GM12878 (cell line): ENCODE measurements around the gene ADAMTS1. TPM values are rescaled to one million over a fixed set of nuclear protein-coding genes. Genes with fewer than 3 reads are reported as not detected.

Source experiments
- ATAC-seq: fragments of 200-7000 bp; cut with Tn5 transposase; 3 replicates; pipeline ENCODE4 v1.9.1; 2020; ENCODE audit warnings: mild to moderate bottlenecking, moderate library complexity
- BruUV-seq: library from RNA; stranded (reverse); fragments of 400-500 nt; replicated peaks from 2 replicates; lab custom pipeline; 2021; lab: Mats Ljungman, UMichigan
- CTCF ChIA-PET: fragments of 300-600 bp; sonication (Branson Sonifier 250); formaldehyde crosslinking; extraction: SDS; loops from one replicate; lab custom pipeline; 2021; ENCODE audit warnings: inconsistent platforms; lab: Yijun Ruan, JAX
- POLR2A ChIA-PET: fragments of 350-600 bp; formaldehyde crosslinking; extraction: SDS; loops from one replicate; lab custom pipeline; 2021; ENCODE audit warnings: inconsistent platforms; lab: Charles Lee
- RAD21 ChIA-PET: fragments of 300-600 bp; sonication (Branson Sonifier 250); formaldehyde crosslinking; loops from one replicate; lab custom pipeline; 2023; ENCODE audit warnings: antibody characterized with exemption; ENCODE audit not compliant: unreplicated experiment; lab: Charles Lee
- SMC1A ChIA-PET: fragments of 300-600 bp; sonication (Branson Sonifier 250); formaldehyde crosslinking; loops from one replicate; lab custom pipeline; 2023; ENCODE audit not compliant: unreplicated experiment, uncharacterized antibody; lab: Charles Lee
- DNase-seq: peaks from one replicate; pipeline ENCODE4 v3.0.0-alpha.2; 2011; ENCODE audit warnings: low read depth, low spot score
- FAIRE-seq: peaks from 3 replicates; lab custom pipeline; 2011; peaks lifted over from hg19 to GRCh38; lab: Jason Lieb, UNC
- H2AFZ ChIP-seq: 2 replicates; pipeline ENCODE4 v1.6.0; 2011; ENCODE audit warnings: low read depth, low read length, control low read depth; ENCODE audit not compliant: control insufficient read depth
- H3K27ac ChIP-seq: 2 replicates; pipeline ENCODE4 v1.5.1; 2011; ENCODE audit warnings: control low read depth; ENCODE audit not compliant: control insufficient read depth, insufficient read depth
- H3K27me3 ChIP-seq, 2 experiments: replicated peaks in 1 of 2; 2 replicates each; pipeline versions ENCODE4 v1.6.0 to v1.6.1; 2011; ENCODE audit warnings: low read length in 1 of 2; ENCODE audit not compliant: control insufficient read depth in 2 of 2, insufficient read depth in 2 of 2
- H3K36me3 ChIP-seq, 2 experiments: 2 replicates each; pipeline ENCODE4 v1.5.1; 2011; ENCODE audit warnings: low read length in 1 of 2; ENCODE audit not compliant: control insufficient read depth in 2 of 2, insufficient read depth in 2 of 2
- H3K4me1 ChIP-seq: 2 replicates; pipeline ENCODE4 v1.6.1; 2011; ENCODE audit warnings: mild to moderate bottlenecking, low read length, moderate library complexity, mixed read lengths; ENCODE audit not compliant: control insufficient read depth, insufficient read depth
- H3K4me2 ChIP-seq: 2 replicates; pipeline ENCODE4 v1.6.0; 2011; ENCODE audit warnings: control low read depth; ENCODE audit not compliant: control insufficient read depth, insufficient read depth
- H3K4me3 ChIP-seq: fragments of 200-600 bp; sonication (generic); 2 replicates; pipeline ENCODE4 v1.5.1; 2016
- H3K79me2 ChIP-seq: 2 replicates; pipeline ENCODE4 v1.6.0; 2011; ENCODE audit warnings: low read length; ENCODE audit not compliant: control insufficient read depth, insufficient read depth
- H3K9ac ChIP-seq: 2 replicates; pipeline ENCODE4 v1.8.0; 2011; ENCODE audit warnings: low read length, control low read depth, mixed read lengths; ENCODE audit not compliant: control insufficient read depth, insufficient read depth
- H3K9me3 ChIP-seq: replicated peaks from 3 replicates; pipeline ENCODE4 v1.5.1; 2011; ENCODE audit warnings: mild to moderate bottlenecking, low read length; ENCODE audit not compliant: control insufficient read depth, insufficient read depth
- H4K20me1 ChIP-seq: 2 replicates; pipeline ENCODE4 v1.6.0; 2011; ENCODE audit not compliant: control insufficient read depth, insufficient read depth
- EGR1 ChIP-seq, 2 experiments: IDR thresholded peaks; 1 replicate in 1 of 2; 2 replicates in 1 of 2; pipeline ENCODE4 v1.6.1; 2011 to 2012; ENCODE audit warnings: low read depth in 2 of 2, low read length in 2 of 2, borderline replicate concordance in 1 of 2, mild to moderate bottlenecking in 1 of 2, moderate library complexity in 1 of 2
- ESRRA ChIP-seq: IDR thresholded peaks from 2 replicates; pipeline ENCODE4 v1.6.1; 2012; ENCODE audit warnings: mild to moderate bottlenecking, low read length, improper control_type of control experiment
- GABPA ChIP-seq: IDR thresholded peaks from 2 replicates; pipeline ENCODE4 v1.6.1; 2014; ENCODE audit warnings: antibody characterized with exemption, low read depth, mild to moderate bottlenecking, inconsistent platforms
- GATAD2B ChIP-seq: fragments of 450-650 bp; conservative IDR thresholded peaks from 2 replicates; pipeline ENCODE4 v1.6.1; 2017; ENCODE audit warnings: low read depth, mild to moderate bottlenecking, moderate library complexity
- NR2C1 ChIP-seq: fragments of 450-650 bp; IDR thresholded peaks from 2 replicates; pipeline ENCODE4 v1.6.1; 2017; ENCODE audit warnings: antibody characterized with exemption, mild to moderate bottlenecking, moderate library complexity
- PAX8 ChIP-seq: fragments of 450-650 bp; IDR thresholded peaks from 2 replicates; pipeline ENCODE4 v1.6.1; 2017; ENCODE audit warnings: mild to moderate bottlenecking, moderate library complexity
- RB1 ChIP-seq: fragments of 450-650 bp; formaldehyde crosslinking; IDR thresholded peaks from 2 replicates; pipeline ENCODE4 v1.6.1; 2017; ENCODE audit warnings: mild to moderate bottlenecking, borderline replicate concordance
- RUNX3 ChIP-seq: IDR thresholded peaks from 2 replicates; pipeline ENCODE4 v1.6.1; 2012; ENCODE audit warnings: low read length, inconsistent platforms
- TCF3 ChIP-seq: IDR thresholded peaks from 2 replicates; pipeline ENCODE4 v1.6.1; 2012; ENCODE audit warnings: low read depth, mild to moderate bottlenecking, low read length, borderline replicate concordance; ENCODE audit not compliant: insufficient read depth
- ZBED1 ChIP-seq: IDR thresholded peaks from 2 replicates; pipeline ENCODE4 v1.6.1; 2016; ENCODE audit warnings: borderline replicate concordance
- ZNF207 ChIP-seq: fragments of 450-650 bp; IDR thresholded peaks from 2 replicates; pipeline ENCODE4 v1.6.1; 2014; ENCODE audit warnings: antibody characterized with exemption, mild to moderate bottlenecking, borderline replicate concordance
- ZSCAN29 ChIP-seq: fragments of 450-650 bp; IDR thresholded peaks from 2 replicates; pipeline ENCODE4 v1.6.1; 2017; ENCODE audit warnings: mild to moderate bottlenecking, moderate library complexity
- WGBS: methylation state at CpG from one replicate; pipeline ENCODE4 v1.1.6; 2016; ENCODE audit warnings: low lambda C conversion rate; ENCODE audit not compliant: insufficient replicate concordance, insufficient coverage; ENCODE audit errors: missing lambda C conversion rate; 5-methylcytosine and 5-hydroxymethylcytosine counted together
- in situ Hi-C: fragments of 300-500 bp; cut with MboI; formaldehyde crosslinking; loops from 9 replicates; pipeline ENCODE4 v1.14.3; 2018; ENCODE audit warnings: mixed read lengths
- intact Hi-C: fragments of 100-400 bp; cut with micrococcal nuclease; formaldehyde crosslinking; loops from one replicate; pipeline ENCODE4 v1.14.2; 2022; ENCODE audit not compliant: unreplicated experiment
- polyA plus RNA-seq, 11 experiments: library from polyadenylated mRNA; depleted of rRNA in 4 of 11; unstranded in 6 of 11; stranded (reverse) in 5 of 11; fragments of >200 nt; fragmentation: Nextera tagmentation in 4 of 11; fragmentation: Illumina TruSeq in 1 of 11; extraction: Ambion mirVana in 4 of 11; extraction: Trizol in 1 of 11; gene quantifications; 1 replicate in 1 of 11; 2 replicates in 10 of 11; pipeline versions ENCODE4 v1.2.1 to v1.2.3, GENCODE V29; 2011 to 2016; ENCODE audit warnings: inconsistent platforms in 2 of 11, missing spikeins in 2 of 11, low read depth in 1 of 11
- total RNA-seq, 4 experiments: library from RNA; depleted of rRNA in 3 of 4; stranded (reverse); fragments of >200 nt in 3 of 4; fragmentation: Illumina TruSeq in 1 of 4; extraction: Trizol in 1 of 4; gene quantifications; 2 replicates each; pipeline versions ENCODE4 v1.2.1 to v1.2.3, GENCODE V29; 2013 to 2021
- TF ChIP-seq, protein P1 (sequence below): fragments of 450-650 bp; IDR thresholded peaks from 2 replicates; pipeline ENCODE4 v1.6.1; 2017; ENCODE audit warnings: low read depth, mild to moderate bottlenecking, moderate library complexity
- TF ChIP-seq, protein P2 (sequence below): IDR thresholded peaks from 2 replicates; pipeline ENCODE4 v1.6.1; 2011; ENCODE audit warnings: mild to moderate bottlenecking, low read depth, low read length, moderate library complexity; ENCODE audit not compliant: insufficient replicate concordance
- TF ChIP-seq, protein P3 (sequence below): fragments of 450-650 bp; IDR thresholded peaks from 2 replicates; pipeline ENCODE4 v1.6.1; 2016; ENCODE audit warnings: mild to moderate bottlenecking, moderate library complexity, borderline replicate concordance

ADAMTS1 gene
- total and polyA plus RNA-seq, 10 of the 15 experiments (the other 5 are each of a cell fraction or from before 2014, with no cell fraction given): 0.06 to 0.21 (median 0.08) TPM; not detected in 6

DNA sequence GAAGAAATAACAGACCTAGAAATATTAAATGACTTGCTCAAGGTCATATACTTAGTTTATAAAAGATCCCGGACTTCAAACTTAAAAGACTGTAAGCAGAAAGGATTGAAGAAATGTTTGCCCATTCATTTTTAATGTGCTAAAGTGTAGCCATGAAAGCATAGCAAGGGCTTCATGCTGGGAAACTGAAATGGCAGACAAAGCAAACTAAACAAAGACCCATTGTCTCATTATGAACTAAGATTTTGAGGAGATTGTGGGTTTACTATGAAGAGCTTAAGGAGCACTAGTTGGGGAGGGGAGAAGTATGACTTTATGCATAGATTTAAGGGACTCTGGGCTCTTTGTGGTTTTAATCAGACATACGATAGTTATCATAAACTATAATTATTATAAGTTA lies 26.3 kb downstream of the ADAMTS1 start:
- Histone ChIP-seq H3K27me3 (no peaks in the 10 kb centered on the region), H3K9ac (no peak overlapping the region), H4K20me1 (no peaks in the 10 kb centered on the region), H3K36me3 (no peaks in the 10 kb centered on the region), H3K4me1 (no peaks in the 10 kb centered on the region), H3K27ac (no peak overlapping the region), H3K79me2 (no peaks in the 10 kb centered on the region), H3K4me2 (no peak overlapping the region), H3K4me3 (no peak overlapping the region), H3K9me3 (no peaks in the 10 kb centered on the region), H2AFZ (no peak overlapping the region)
- ATAC-seq (no peak), FAIRE-seq (no peak), DNase-seq (no peak)
- ChIA-PET CTCF (no interaction called here), RAD21 (no interaction called here), SMC1A (no interaction called here), POLR2A (no interaction called here)
- no peak for TF ChIP-seq ZNF207
- no peak for TF ChIP-seq ZBED1
- TF ChIP-seq RUNX3: no peak
- TF ChIP-seq, protein P1, sequence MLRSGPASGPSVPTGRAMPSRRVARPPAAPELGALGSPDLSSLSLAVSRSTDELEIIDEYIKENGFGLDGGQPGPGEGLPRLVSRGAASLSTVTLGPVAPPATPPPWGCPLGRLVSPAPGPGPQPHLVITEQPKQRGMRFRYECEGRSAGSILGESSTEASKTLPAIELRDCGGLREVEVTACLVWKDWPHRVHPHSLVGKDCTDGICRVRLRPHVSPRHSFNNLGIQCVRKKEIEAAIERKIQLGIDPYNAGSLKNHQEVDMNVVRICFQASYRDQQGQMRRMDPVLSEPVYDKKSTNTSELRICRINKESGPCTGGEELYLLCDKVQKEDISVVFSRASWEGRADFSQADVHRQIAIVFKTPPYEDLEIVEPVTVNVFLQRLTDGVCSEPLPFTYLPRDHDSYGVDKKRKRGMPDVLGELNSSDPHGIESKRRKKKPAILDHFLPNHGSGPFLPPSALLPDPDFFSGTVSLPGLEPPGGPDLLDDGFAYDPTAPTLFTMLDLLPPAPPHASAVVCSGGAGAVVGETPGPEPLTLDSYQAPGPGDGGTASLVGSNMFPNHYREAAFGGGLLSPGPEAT: no peak
- TF ChIP-seq ESRRA: no peak
- TF ChIP-seq NR2C1: no peak
- no peak for TF ChIP-seq RB1
- TF ChIP-seq TCF3: no peak
- no peak for TF ChIP-seq GABPA
- TF ChIP-seq, protein P2, sequence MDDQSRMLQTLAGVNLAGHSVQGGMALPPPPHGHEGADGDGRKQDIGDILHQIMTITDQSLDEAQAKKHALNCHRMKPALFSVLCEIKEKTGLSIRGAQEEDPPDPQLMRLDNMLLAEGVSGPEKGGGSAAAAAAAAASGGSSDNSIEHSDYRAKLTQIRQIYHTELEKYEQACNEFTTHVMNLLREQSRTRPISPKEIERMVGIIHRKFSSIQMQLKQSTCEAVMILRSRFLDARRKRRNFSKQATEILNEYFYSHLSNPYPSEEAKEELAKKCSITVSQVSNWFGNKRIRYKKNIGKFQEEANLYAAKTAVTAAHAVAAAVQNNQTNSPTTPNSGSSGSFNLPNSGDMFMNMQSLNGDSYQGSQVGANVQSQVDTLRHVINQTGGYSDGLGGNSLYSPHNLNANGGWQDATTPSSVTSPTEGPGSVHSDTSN: no peak
- TF ChIP-seq PAX8: no peak
- no peak for TF ChIP-seq ZSCAN29
- TF ChIP-seq, protein P3, sequence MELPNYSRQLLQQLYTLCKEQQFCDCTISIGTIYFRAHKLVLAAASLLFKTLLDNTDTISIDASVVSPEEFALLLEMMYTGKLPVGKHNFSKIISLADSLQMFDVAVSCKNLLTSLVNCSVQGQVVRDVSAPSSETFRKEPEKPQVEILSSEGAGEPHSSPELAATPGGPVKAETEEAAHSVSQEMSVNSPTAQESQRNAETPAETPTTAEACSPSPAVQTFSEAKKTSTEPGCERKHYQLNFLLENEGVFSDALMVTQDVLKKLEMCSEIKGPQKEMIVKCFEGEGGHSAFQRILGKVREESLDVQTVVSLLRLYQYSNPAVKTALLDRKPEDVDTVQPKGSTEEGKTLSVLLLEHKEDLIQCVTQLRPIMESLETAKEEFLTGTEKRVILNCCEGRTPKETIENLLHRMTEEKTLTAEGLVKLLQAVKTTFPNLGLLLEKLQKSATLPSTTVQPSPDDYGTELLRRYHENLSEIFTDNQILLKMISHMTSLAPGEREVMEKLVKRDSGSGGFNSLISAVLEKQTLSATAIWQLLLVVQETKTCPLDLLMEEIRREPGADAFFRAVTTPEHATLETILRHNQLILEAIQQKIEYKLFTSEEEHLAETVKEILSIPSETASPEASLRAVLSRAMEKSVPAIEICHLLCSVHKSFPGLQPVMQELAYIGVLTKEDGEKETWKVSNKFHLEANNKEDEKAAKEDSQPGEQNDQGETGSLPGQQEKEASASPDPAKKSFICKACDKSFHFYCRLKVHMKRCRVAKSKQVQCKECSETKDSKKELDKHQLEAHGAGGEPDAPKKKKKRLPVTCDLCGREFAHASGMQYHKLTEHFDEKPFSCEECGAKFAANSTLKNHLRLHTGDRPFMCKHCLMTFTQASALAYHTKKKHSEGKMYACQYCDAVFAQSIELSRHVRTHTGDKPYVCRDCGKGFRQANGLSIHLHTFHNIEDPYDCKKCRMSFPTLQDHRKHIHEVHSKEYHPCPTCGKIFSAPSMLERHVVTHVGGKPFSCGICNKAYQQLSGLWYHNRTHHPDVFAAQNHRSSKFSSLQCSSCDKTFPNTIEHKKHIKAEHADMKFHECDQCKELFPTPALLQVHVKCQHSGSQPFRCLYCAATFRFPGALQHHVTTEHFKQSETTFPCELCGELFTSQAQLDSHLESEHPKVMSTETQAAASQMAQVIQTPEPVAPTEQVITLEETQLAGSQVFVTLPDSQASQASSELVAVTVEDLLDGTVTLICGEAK: no peak
- TF ChIP-seq GATAD2B: no peak
- no peak for TF ChIP-seq EGR1 (IDR thresholded peaks at IDR 0.05; ENCODE audit: borderline replicate concordance in 1 of 2, low read depth in 2 of 2, low read length in 2 of 2)
- intact Hi-C loops: no loop called here
- no TSS peak for BruUV-seq
- in situ Hi-C loops: no loop called here
- 49% methylated on average over 2 of the region's 2 CpGs for WGBS
